KMS-11 (cell line): Measurements from ENCODE around the gene TRDN.

ENCODE experiments used
- H2AFZ ChIP-seq: fragments of 200-600 bp; sonication (generic); 2 replicates; pipeline ENCODE4 v1.6.1; 2016; ENCODE audit warnings: antibody characterized with exemption, mixed run types, low read depth
- H3K27ac ChIP-seq: fragments of 200-600 bp; sonication (generic); 2 replicates; pipeline ENCODE4 v1.6.1; 2016; ENCODE audit warnings: mild to moderate bottlenecking, mixed run types
- H3K27me3 ChIP-seq: fragments of 200-600 bp; sonication (generic); 2 replicates; pipeline ENCODE4 v1.6.1; 2017; ENCODE audit warnings: mild to moderate bottlenecking, low read depth, mixed run types, moderate library complexity; ENCODE audit not compliant: insufficient read depth
- H3K36me3 ChIP-seq: fragments of 200-600 bp; sonication (generic); 2 replicates; pipeline ENCODE4 v1.6.1; 2017; ENCODE audit warnings: mild to moderate bottlenecking, mixed run types; ENCODE audit not compliant: insufficient read depth
- H3K4me1 ChIP-seq: fragments of 200-600 bp; sonication (generic); 2 replicates; pipeline ENCODE4 v1.6.1; 2016; ENCODE audit warnings: mild to moderate bottlenecking, low read depth, mixed run types; ENCODE audit not compliant: poor library complexity, severe bottlenecking
- H3K4me2 ChIP-seq: fragments of 200-600 bp; sonication (generic); 2 replicates; pipeline ENCODE4 v1.7.0; 2016; ENCODE audit warnings: mild to moderate bottlenecking, mixed run types
- H3K4me3 ChIP-seq: fragments of 200-600 bp; sonication (generic); IDR thresholded peaks from 2 replicates; pipeline ENCODE4 v1.6.1; 2017; ENCODE audit warnings: low read depth, low read length, mixed read lengths; ENCODE audit not compliant: insufficient read depth
- H3K79me2 ChIP-seq: fragments of 200-600 bp; sonication (generic); 2 replicates; pipeline ENCODE4 v1.6.1; 2016; ENCODE audit warnings: low read depth, mixed run types; ENCODE audit not compliant: insufficient read depth
- H3K9ac ChIP-seq: fragments of 200-600 bp; sonication (generic); 2 replicates; pipeline ENCODE4 v1.6.1; 2016; ENCODE audit warnings: mild to moderate bottlenecking, mixed run types
- H4K20me1 ChIP-seq: fragments of 200-600 bp; sonication (generic); 2 replicates; pipeline ENCODE4 v1.6.1; 2016; ENCODE audit warnings: mild to moderate bottlenecking, mixed run types; ENCODE audit not compliant: insufficient read depth
- TF ChIP-seq, protein P1 (sequence below): fragments of 200-600 bp; sonication (generic); conservative IDR thresholded peaks from 2 replicates; pipeline ENCODE4 v1.6.1; 2017; ENCODE audit warnings: low read depth, mild to moderate bottlenecking, antibody characterized with exemption, low read length, moderate library complexity, mixed read lengths

TRDN gene

DNA sequence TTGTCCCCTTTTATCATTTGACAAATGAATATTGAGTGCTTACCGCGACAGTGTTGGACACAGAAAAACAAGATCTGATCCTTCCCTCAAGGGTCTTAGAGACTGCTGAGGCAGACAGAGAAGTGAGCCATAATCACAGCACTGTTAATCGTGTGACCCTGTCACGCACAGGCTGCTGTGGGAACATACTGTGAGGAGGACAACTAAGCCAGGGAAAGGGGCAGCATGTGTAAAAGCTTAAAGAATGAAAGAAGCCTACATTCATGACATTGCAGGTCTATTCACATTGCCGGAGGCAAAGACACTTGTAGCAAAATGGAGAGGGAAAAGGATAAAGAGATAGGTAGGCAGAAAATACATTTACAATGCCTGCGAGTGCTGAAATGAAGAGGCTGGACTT, 32.7 kb downstream of the TRDN start:
- H3K27me3 ChIP-seq = no peaks in the 10 kb centered on the region
- H3K4me1 ChIP-seq = no peaks in the 10 kb centered on the region
- H3K4me3 ChIP-seq = no peak overlapping the region
- H3K79me2 ChIP-seq = no peaks in the 10 kb centered on the region
- H3K36me3 ChIP-seq = no peaks in the 10 kb centered on the region
- TF ChIP-seq, protein P1, sequence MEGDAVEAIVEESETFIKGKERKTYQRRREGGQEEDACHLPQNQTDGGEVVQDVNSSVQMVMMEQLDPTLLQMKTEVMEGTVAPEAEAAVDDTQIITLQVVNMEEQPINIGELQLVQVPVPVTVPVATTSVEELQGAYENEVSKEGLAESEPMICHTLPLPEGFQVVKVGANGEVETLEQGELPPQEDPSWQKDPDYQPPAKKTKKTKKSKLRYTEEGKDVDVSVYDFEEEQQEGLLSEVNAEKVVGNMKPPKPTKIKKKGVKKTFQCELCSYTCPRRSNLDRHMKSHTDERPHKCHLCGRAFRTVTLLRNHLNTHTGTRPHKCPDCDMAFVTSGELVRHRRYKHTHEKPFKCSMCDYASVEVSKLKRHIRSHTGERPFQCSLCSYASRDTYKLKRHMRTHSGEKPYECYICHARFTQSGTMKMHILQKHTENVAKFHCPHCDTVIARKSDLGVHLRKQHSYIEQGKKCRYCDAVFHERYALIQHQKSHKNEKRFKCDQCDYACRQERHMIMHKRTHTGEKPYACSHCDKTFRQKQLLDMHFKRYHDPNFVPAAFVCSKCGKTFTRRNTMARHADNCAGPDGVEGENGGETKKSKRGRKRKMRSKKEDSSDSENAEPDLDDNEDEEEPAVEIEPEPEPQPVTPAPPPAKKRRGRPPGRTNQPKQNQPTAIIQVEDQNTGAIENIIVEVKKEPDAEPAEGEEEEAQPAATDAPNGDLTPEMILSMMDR = no peak
- no peak overlapping the region for H3K4me2 ChIP-seq
- no peak overlapping the region for H3K27ac ChIP-seq
- H2AFZ ChIP-seq = no peak overlapping the region
- no peak overlapping the region for H3K9ac ChIP-seq
- no peaks in the 10 kb centered on the region for H4K20me1 ChIP-seq

DNA sequence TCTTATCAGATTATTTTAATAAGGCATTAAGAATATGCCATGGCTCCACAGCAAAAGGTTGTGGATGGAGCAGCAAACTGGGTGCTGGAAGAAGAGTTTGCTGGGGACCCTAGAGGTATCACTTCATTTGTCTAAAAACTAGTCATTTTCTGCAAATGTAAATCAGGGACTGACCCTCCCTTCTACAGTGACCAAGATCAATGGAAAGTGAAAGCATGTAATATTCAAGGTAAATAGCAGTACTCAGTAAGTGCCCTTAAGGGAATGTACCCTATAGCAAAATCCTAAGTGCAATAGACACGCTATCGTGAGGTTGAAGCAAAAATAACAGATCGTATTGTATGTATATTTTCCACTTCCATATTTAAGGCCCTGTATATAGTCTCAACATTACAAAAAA, 38.7 kb downstream of the TRDN start:
- Histone ChIP-seq H3K4me2 (no peak overlapping the region), H2AFZ (no peak overlapping the region), H4K20me1 (no peaks in the 10 kb centered on the region), H3K4me3 (no peak overlapping the region), H3K27ac (no peak overlapping the region), H3K79me2 (no peaks in the 10 kb centered on the region), H3K9ac (no peak overlapping the region), H3K27me3 (no peaks in the 10 kb centered on the region), H3K36me3 (no peaks in the 10 kb centered on the region), H3K4me1 (no peaks in the 10 kb centered on the region)
- TF ChIP-seq, protein P1 = no peak

DNA sequence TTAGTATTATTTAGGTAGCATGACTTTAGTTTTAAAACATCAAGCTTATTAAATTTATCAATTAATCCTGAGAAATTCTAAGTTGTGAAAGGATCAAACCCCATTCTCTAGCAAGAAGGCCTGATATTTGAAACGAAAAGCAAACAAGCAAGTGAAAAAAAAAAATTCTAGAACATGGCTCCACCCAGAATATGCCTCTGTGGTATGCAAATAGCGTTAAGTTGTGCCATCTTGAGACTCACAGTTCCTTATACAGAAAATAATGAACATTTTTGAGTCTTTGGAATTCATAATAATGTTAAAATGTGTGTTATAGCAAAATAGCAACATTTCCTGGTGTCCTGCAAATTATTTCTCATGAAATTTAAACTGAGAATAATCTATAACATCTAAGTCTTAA, 42.0 kb downstream of the TRDN start:
- Histone ChIP-seq H3K4me3 (no peak overlapping the region), H3K9ac (no peak overlapping the region), H3K36me3 (no peaks in the 10 kb centered on the region), H2AFZ (no peak overlapping the region), H3K4me2 (no peak overlapping the region), H3K27me3 (no peaks in the 10 kb centered on the region), H3K4me1 (no peaks in the 10 kb centered on the region), H4K20me1 (no peaks in the 10 kb centered on the region), H3K79me2 (no peaks in the 10 kb centered on the region), H3K27ac (no peak overlapping the region)
- TF ChIP-seq, protein P1 = no peak

DNA sequence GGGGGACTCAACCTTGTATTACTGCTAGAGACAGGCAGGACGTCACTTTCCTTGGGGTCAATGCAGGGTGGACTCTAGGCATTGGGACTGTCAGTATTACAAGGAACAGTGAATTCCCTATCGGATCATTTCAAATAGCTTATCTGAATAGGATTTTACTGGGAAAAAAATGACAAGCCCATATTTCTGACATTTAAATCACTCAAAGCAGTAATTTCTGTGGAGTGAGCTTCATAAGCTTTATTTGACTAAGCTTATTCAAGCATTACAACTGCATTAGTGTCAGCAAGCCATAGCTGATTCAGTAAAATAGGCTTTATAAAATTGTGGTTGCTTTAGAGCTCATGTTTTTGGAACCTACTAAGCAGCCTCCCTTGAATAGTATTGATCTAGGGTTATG, 44.3 kb downstream of the TRDN start:
- no peaks in the 10 kb centered on the region for H3K36me3 ChIP-seq
- no peaks in the 10 kb centered on the region for H4K20me1 ChIP-seq

More for the DNA sequence above, 44.3 kb downstream of the TRDN start:
- H3K4me3 ChIP-seq = no peak overlapping the region
- no peak overlapping the region for H2AFZ ChIP-seq
- H3K9ac ChIP-seq = no peak overlapping the region
- no peak overlapping the region for H3K4me2 ChIP-seq
- TF ChIP-seq, protein P1 = no peak
- no peaks in the 10 kb centered on the region for H3K4me1 ChIP-seq
- no peaks in the 10 kb centered on the region for H3K27me3 ChIP-seq
- no peak overlapping the region for H3K27ac ChIP-seq
- no peaks in the 10 kb centered on the region for H3K79me2 ChIP-seq
